Upper lobe of left lung (tissue), 6 donors: ENCODE measurements around the gene NHERF1. TPM values are rescaled to one million over a fixed set of nuclear protein-coding genes. Genes with fewer than 3 reads are reported as not detected.

Experiments
- ATAC-seq, 2 donors: fragments of 200-7000 bp; cut with Tn5 transposase; one replicate each; pipeline ENCODE4 v1.9.1; 2022; ENCODE audit warnings: mild to moderate bottlenecking in 2 of 2, moderate library complexity in 2 of 2; ENCODE audit not compliant: low FRiP score in 2 of 2
- DNase-seq, 2 donors: peaks; one replicate each; pipeline ENCODE4 v3.0.0-alpha.2; 2019 to 2020
- H3K27ac ChIP-seq, 4 donors: fragments of 200-600 bp; sonication (generic); one replicate each; pipeline ENCODE4 v1.5.1; 2016 to 2019
- H3K27me3 ChIP-seq, 4 donors: fragments of 200-600 bp; sonication (generic); one replicate each; pipeline ENCODE4 v1.5.1; 2017 to 2019
- H3K36me3 ChIP-seq, 4 donors: fragments of 200-600 bp; sonication (generic); one replicate each; pipeline ENCODE4 v1.5.1; 2016 to 2019
- H3K4me1 ChIP-seq, 4 donors: fragments of 200-600 bp; sonication (generic); one replicate each; pipeline ENCODE4 v1.5.1; 2018 to 2019
- H3K4me3 ChIP-seq, 4 donors: fragments of 200-600 bp; sonication (generic); one replicate each; pipeline ENCODE4 v1.5.1; 2017 to 2019; ENCODE audit warnings: mild to moderate bottlenecking in 2 of 4, moderate library complexity in 1 of 4
- H3K9me3 ChIP-seq, 4 donors: fragments of 200-600 bp; sonication (generic); one replicate each; pipeline ENCODE4 v1.5.1; 2018 to 2019
- EP300 ChIP-seq, 4 donors: sonication (generic); formaldehyde crosslinking; IDR thresholded peaks; one replicate each; pipeline ENCODE4 v1.5.1; 2017; ENCODE audit warnings: antibody characterized with exemption in 4 of 4, control low read depth in 2 of 4
- POLR2A ChIP-seq, 4 donors: fragments of 450-650 bp; IDR thresholded peaks; one replicate each; pipeline ENCODE4 v1.5.1; 2016 to 2017; ENCODE audit warnings: antibody characterized with exemption in 4 of 4, mild to moderate bottlenecking in 2 of 4
- POLR2AphosphoS5 ChIP-seq, 2 donors: sonication (generic); formaldehyde crosslinking; IDR thresholded peaks; one replicate each; pipeline ENCODE4 v1.5.1; 2017; ENCODE audit warnings: antibody characterized with exemption in 2 of 2
- WGBS, 2 donors: methylation state at CpG; one replicate each; pipeline ENCODE4 v1.1.5; 2017 to 2018; 5-methylcytosine and 5-hydroxymethylcytosine counted together
- total RNA-seq, 6 donors: library from RNA; depleted of rRNA in 4 of 6; stranded (reverse); fragments of >200 nt in 4 of 6; gene quantifications; one replicate each; pipeline versions ENCODE4 v1.1.0 to v1.2.1, GENCODE V29; 2016 to 2021
- TF ChIP-seq, protein P1 (sequence below), 6 experiments: fragments of 450-650 bp in 4 of 6; fragments of 200-600 bp in 2 of 6; sonication (generic) in 2 of 6; IDR thresholded peaks; one replicate each; pipeline ENCODE4 v1.5.1; 2016 to 2019; ENCODE audit warnings: antibody characterized with exemption in 6 of 6
- donor health status: DM: no; HTN: no; CAD: no; lungs with moderate emphysema.
- donor health status: DM: no; HTN: yes; CAD: no; lungs with severe emphysema.

Gene NHERF1
- 10 to 100 TPM; 21.6 to 49.4 (median 34.8) TPM for total RNA-seq

- peak; percentile 97 to 99 for DNase-seq
- H3K27me3 ChIP-seq, result no peaks in the 10 kb centered on the region
- H3K4me3 ChIP-seq, result peak within 1 kb of the TSS; percentile 72 to 91 (median 86)
- H3K27ac ChIP-seq, result peak within 1 kb of the TSS; percentile 74 to 88 (median 84)
- H3K4me1 ChIP-seq, result peaks cover 52 to 85% (median 68%) of the 10 kb centered on the region in 4 donors
- 0% methylated on average over 5 to 27 of the region's 90 CpGs for WGBS, 2 donors
- no peaks in the 10 kb centered on the region for H3K36me3 ChIP-seq
- H3K9me3 ChIP-seq, result no peaks in the 10 kb centered on the region
- TF ChIP-seq POLR2AphosphoS5 (IDR thresholded peaks at IDR 0.05) (peak; percentile 90 to 97), EP300 (IDR thresholded peaks at IDR 0.05) (no peak), POLR2A (IDR thresholded peaks at IDR 0.05) (peak in 3 of 4 donors; percentile 81 to 98 (median 96))
- TF ChIP-seq, protein P1, sequence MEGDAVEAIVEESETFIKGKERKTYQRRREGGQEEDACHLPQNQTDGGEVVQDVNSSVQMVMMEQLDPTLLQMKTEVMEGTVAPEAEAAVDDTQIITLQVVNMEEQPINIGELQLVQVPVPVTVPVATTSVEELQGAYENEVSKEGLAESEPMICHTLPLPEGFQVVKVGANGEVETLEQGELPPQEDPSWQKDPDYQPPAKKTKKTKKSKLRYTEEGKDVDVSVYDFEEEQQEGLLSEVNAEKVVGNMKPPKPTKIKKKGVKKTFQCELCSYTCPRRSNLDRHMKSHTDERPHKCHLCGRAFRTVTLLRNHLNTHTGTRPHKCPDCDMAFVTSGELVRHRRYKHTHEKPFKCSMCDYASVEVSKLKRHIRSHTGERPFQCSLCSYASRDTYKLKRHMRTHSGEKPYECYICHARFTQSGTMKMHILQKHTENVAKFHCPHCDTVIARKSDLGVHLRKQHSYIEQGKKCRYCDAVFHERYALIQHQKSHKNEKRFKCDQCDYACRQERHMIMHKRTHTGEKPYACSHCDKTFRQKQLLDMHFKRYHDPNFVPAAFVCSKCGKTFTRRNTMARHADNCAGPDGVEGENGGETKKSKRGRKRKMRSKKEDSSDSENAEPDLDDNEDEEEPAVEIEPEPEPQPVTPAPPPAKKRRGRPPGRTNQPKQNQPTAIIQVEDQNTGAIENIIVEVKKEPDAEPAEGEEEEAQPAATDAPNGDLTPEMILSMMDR (IDR thresholded peaks at IDR 0.05), result peak in 3 of 6 experiments; percentile 27 to 59 (median 30)
- ATAC-seq, result peak; percentile 95 to 97
Observed at GRCh38 chr17:74748529-74749278, at the start of gene NHERF1. Gene NHERF1 (plus strand): TSS chr17:74748628. CDS start chr17:74748847, 219 bp downstream.

DNA sequence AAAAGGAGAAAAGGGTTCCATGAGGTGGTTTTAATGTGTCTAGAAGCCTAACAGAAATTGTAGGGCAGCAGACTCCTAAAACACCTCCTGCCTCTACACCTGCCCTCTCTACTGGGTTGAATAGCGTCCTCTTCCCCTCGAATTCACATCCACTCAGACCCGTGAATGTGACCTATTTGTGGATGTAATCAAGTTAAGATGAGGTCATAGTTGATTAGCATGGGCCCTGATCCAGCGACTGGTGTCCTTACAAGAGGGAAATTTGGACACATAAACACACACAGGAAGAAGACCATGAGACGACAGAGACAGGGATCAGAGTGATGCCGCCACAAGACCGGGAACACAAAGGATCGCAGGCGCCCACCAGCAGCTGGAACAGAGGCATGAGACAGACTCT, 49.2 kb upstream of the NHERF1 start:
- DNase-seq (no peak), ATAC-seq (no peak)
- Histone ChIP-seq H3K4me3 (no peak overlapping the region), H3K9me3 (no peaks in the 10 kb centered on the region), H3K4me1 (peaks cover 0 to 14% (median 0%) of the 10 kb centered on the region in 4 donors), H3K27ac (no peak overlapping the region), H3K36me3 (no peaks in the 10 kb centered on the region), H3K27me3 (no peaks in the 10 kb centered on the region)
- WGBS, 2 donors, result 57 to 63% methylated on average over 9 of the region's 9 CpGs
- TF ChIP-seq, protein P1 (IDR thresholded peaks at IDR 0.05), result no peak
- TF ChIP-seq POLR2A (IDR thresholded peaks at IDR 0.05) (no peak), POLR2AphosphoS5 (IDR thresholded peaks at IDR 0.05) (no peak), EP300 (IDR thresholded peaks at IDR 0.05) (no peak)

DNA sequence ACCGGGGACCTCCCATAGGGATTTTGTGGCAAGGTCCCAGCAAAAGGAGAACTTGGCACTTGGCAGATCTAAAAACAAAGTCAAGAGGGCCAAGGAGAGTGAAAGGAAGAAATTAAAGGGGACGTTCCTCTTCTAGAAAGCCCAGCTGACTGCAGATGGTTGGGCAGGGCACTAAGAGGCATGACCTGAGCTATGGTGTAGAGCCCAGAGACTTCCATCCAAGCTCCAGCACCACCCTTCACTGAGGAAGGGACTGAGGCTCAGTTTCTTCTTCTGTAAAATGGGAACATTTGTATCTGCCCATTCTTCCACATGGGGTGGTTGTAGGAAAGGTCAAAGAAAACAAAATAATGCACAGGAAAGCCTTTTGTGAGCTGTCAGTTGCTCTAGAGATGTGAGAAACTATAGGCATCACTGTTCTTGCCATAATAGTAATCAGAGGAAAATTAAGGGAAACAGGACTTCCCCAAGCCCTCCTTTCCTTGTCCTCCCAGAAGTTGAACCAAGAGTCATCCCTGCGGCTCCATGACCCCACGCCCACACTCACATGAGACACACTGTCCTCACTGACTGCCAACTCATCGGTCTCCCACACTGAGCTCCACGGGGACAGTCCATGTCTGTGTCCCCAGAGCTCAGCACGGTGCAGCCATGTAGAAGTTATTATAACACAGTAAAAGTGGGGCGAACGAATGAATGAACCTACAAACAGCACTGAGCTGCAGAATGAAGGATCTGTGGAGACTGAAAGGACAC, 46.1 kb upstream of the NHERF1 start:
- Histone ChIP-seq H3K27me3 (no peaks in the 10 kb centered on the region), H3K4me3 (no peak overlapping the region)

DNA sequence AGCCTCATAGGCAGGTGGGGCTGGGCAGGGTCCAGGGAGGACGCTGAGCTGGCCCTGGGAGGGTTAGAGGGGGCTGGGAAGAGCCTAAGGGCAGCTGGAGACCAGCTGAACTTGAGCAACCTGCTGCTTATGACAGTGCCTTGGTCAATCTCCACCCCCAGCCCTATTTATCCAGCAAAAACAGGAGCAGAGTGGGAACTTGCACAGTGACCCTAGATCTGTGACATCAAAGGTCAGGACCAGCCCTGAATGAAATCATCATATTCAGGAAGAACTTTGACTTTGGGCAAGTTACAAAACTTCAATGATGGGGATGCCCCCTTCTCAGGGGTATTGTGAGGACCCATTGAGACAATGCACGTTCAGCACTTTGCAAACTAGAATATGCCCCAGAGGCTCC, 45.1 kb upstream of the NHERF1 start:
- DNase-seq, result no peak
- no peaks in the 10 kb centered on the region for H3K36me3 ChIP-seq
- no peaks in the 10 kb centered on the region for H3K27me3 ChIP-seq
- H3K4me1 ChIP-seq, result peaks cover 0 to 19% (median 0%) of the 10 kb centered on the region in 4 donors
- ATAC-seq, result no peak
- no peak for TF ChIP-seq POLR2A (IDR thresholded peaks at IDR 0.05)
- TF ChIP-seq POLR2AphosphoS5 (IDR thresholded peaks at IDR 0.05), result no peak
- no peak for TF ChIP-seq EP300 (IDR thresholded peaks at IDR 0.05)
- H3K4me3 ChIP-seq, result no peak overlapping the region
- no peaks in the 10 kb centered on the region for H3K9me3 ChIP-seq
- H3K27ac ChIP-seq, result no peak overlapping the region
- 58 to 67% methylated on average over 2 of the region's 2 CpGs for WGBS, 2 donors

More for the DNA sequence above, 46.1 kb upstream of the NHERF1 start:
- ATAC-seq (peak in 1 of 2 donors; percentile 39), DNase-seq (no peak)
- no peak overlapping the region for H3K27ac ChIP-seq
- TF ChIP-seq, protein P1 (IDR thresholded peaks at IDR 0.05), result no peak
- TF ChIP-seq POLR2AphosphoS5 (IDR thresholded peaks at IDR 0.05) (no peak), EP300 (IDR thresholded peaks at IDR 0.05) (no peak), POLR2A (IDR thresholded peaks at IDR 0.05) (no peak)
- H3K36me3 ChIP-seq, result no peaks in the 10 kb centered on the region
- no peaks in the 10 kb centered on the region for H3K9me3 ChIP-seq
- peaks cover 0 to 19% (median 0%) of the 10 kb centered on the region in 4 donors for H3K4me1 ChIP-seq
- 66 to 76% methylated on average over 9 of the region's 9 CpGs for WGBS, 2 donors

GRCh38 chr17:74704544-74704943, 43.9 kb upstream of the NHERF1 start:
- DNase-seq (peak in 1 of 2 donors; percentile 74), ATAC-seq (peak in 1 of 2 donors; percentile 76)
- H3K9me3 ChIP-seq, result no peaks in the 10 kb centered on the region
- no peaks in the 10 kb centered on the region for H3K36me3 ChIP-seq
- TF ChIP-seq POLR2A (IDR thresholded peaks at IDR 0.05), result no peak
- no peak for TF ChIP-seq EP300 (IDR thresholded peaks at IDR 0.05)
- no peak for TF ChIP-seq POLR2AphosphoS5 (IDR thresholded peaks at IDR 0.05)
- TF ChIP-seq, protein P1 (IDR thresholded peaks at IDR 0.05), result no peak
- H3K27me3 ChIP-seq, result no peaks in the 10 kb centered on the region
- peaks cover 0 to 19% (median 0%) of the 10 kb centered on the region in 4 donors for H3K4me1 ChIP-seq
- no peak overlapping the region for H3K4me3 ChIP-seq
- H3K27ac ChIP-seq, result no peak overlapping the region
- 58 to 67% methylated on average over 8 of the region's 8 CpGs for WGBS, 2 donors
